Measurements from ENCODE around the gene HOXD13.

The HOXD13 gene

GRCh38 chr2:176081376-176081836 lies 11.1 kb upstream of the HOXD13 start:
- no peak for DNase-seq (ENCODE audit: low read depth, low spot score)

GRCh38 chr2:176081837-176082524 lies 10.5 kb upstream of the HOXD13 start:
- DNase-seq (ENCODE audit: low read depth, low spot score): no peak

GRCh38 chr2:176082525-176082823 lies 10.0 kb upstream of the HOXD13 start:
- DNase-seq (ENCODE audit: low read depth, low spot score): no peak

- no peak for DNase-seq (ENCODE audit: low read depth, low spot score)
Measured at GRCh38 chr2:176082824-176083751, 9.4 kb upstream of the HOXD13 start.

- DNase-seq (ENCODE audit: low read depth, low spot score): no peak
Measured at GRCh38 chr2:176083796-176084261, 8.7 kb upstream of the HOXD13 start, which contains the start of gene EVX2. TSS of gene EVX2 (minus strand) at chr2:176083962. CDS start at chr2:176083776, 186 bp downstream.

- no peak for DNase-seq (ENCODE audit: low read depth, low spot score)
Measured at GRCh38 chr2:176084611-176085119, 7.9 kb upstream of the HOXD13 start.

GRCh38 chr2:176085120-176085788 lies 7.3 kb upstream of the HOXD13 start:
- no peak for DNase-seq (ENCODE audit: low read depth, low spot score)

- DNase-seq (ENCODE audit: low read depth, low spot score): no peak
Measured at GRCh38 chr2:176085861-176086771, 6.4 kb upstream of the HOXD13 start.

- DNase-seq (ENCODE audit: low read depth, low spot score): no peak
Measured at GRCh38 chr2:176087330-176088047, 5.0 kb upstream of the HOXD13 start.

GRCh38 chr2:176088048-176088936 lies 4.2 kb upstream of the HOXD13 start:
- DNase-seq (ENCODE audit: low read depth, low spot score): no peak

- DNase-seq (ENCODE audit: low read depth, low spot score): no peak
Measured at GRCh38 chr2:176088937-176089842, 3.3 kb upstream of the HOXD13 start.

GRCh38 chr2:176089843-176090395 lies 2.6 kb upstream of the HOXD13 start:
- DNase-seq (ENCODE audit: low read depth, low spot score): no peak

GRCh38 chr2:176090862-176091261 lies 1.7 kb upstream of the HOXD13 start:
- DNase-seq (ENCODE audit: low read depth, low spot score): no peak

GRCh38 chr2:176091329-176092258 lies 927 bp upstream of the HOXD13 start:
- no peak for DNase-seq (ENCODE audit: low read depth, low spot score)

GRCh38 chr2:176093145-176093897 lies 800 bp downstream of the HOXD13 start:
- DNase-seq (ENCODE audit: low read depth, low spot score): no peak

GRCh38 chr2:176093898-176094249 lies 1.4 kb downstream of the HOXD13 start:
- DNase-seq (ENCODE audit: low read depth, low spot score): no peak
